ENCODE measurements around the gene EGFR. TPM values are rescaled to one million over a fixed set of nuclear protein-coding genes. Genes with fewer than 3 reads are reported as not detected.

The EGFR gene
- total and polyA plus RNA-seq, 2 experiments from 2014 or later, result 0.51 to 0.57 TPM

DNA sequence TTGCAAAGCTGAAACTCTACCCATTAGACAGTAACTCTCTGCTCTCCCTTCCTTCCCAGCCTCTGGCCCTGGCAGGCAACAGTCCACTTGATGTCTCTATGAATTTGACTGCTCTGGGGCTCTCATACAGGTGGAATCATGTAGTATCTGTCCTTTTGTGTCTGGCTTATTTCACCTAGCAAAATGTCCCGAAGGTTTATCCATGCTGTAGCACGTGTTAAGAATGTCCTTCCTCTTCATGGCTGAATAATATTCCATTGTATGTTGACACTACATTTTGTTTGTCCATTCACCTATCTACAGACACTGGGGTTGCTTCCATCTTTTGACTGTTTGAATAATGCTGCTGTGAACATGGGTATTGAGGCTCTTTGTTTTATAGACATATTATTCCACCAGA, 128.9 kb downstream of the EGFR start:
- no peak for DNase-seq (ENCODE audit: low read depth in 1 of 2, low spot score in 1 of 2)
- Histone ChIP-seq H3K4me1 (ENCODE audit: low read depth) (no peaks in the 10 kb centered on the region), H3K36me3 (no peaks in the 10 kb centered on the region), H3K9me3 (ENCODE audit: low read depth) (no peaks in the 10 kb centered on the region), H3K27me3 (no peaks in the 10 kb centered on the region), H3K27ac (no peak overlapping the region), H3K4me3 (no peak overlapping the region)
- TF ChIP-seq, protein P1, sequence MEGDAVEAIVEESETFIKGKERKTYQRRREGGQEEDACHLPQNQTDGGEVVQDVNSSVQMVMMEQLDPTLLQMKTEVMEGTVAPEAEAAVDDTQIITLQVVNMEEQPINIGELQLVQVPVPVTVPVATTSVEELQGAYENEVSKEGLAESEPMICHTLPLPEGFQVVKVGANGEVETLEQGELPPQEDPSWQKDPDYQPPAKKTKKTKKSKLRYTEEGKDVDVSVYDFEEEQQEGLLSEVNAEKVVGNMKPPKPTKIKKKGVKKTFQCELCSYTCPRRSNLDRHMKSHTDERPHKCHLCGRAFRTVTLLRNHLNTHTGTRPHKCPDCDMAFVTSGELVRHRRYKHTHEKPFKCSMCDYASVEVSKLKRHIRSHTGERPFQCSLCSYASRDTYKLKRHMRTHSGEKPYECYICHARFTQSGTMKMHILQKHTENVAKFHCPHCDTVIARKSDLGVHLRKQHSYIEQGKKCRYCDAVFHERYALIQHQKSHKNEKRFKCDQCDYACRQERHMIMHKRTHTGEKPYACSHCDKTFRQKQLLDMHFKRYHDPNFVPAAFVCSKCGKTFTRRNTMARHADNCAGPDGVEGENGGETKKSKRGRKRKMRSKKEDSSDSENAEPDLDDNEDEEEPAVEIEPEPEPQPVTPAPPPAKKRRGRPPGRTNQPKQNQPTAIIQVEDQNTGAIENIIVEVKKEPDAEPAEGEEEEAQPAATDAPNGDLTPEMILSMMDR (IDR thresholded peaks at IDR 0.05; ENCODE audit: low read depth, low read length), result no peak

DNA sequence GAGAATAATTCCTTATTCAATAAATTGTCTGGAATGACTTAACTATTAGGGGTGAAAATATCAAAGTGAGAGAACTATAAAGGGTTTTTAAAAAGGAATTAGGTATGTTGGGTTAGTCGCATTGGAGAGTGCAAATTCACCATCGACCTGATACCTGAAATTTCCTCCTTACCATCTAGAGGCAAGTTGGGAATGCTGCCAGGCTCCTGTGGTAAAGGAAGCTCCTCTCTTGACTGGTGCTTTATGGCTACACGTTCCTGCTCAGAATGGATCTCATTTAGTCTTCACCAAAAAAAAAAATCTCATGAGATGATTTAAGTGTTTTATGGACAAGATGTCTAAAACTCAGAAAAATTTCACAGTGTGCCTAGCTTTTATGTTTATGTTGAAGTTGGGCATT, 129.8 kb downstream of the EGFR start:
- Histone ChIP-seq H3K27ac (no peak overlapping the region), H3K9me3 (ENCODE audit: low read depth) (no peaks in the 10 kb centered on the region), H3K36me3 (no peaks in the 10 kb centered on the region), H3K27me3 (no peaks in the 10 kb centered on the region), H3K4me1 (ENCODE audit: low read depth) (no peaks in the 10 kb centered on the region), H3K4me3 (no peak overlapping the region)
- no peak for DNase-seq (ENCODE audit: low read depth in 1 of 2, low spot score in 1 of 2)
- TF ChIP-seq, protein P1 (IDR thresholded peaks at IDR 0.05; ENCODE audit: low read depth, low read length), result no peak

DNA sequence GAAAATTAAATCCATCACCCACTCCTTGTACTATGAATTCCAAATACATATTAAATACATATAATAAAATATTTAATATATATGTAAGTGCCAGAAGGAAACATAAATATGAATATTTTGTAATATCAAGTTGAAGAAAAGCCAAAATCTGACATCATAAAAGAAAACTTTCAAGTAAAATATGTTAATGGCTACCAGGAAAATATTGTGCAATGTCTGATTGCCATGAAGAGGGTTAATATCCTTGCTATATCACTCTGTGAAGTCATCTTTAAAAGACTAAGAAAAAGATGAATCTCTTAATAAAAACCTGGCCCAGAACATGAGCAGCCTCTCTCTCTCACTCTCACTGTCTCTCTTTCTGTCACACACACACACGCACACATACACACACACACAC, 130.2 kb downstream of the EGFR start:
- no peak overlapping the region for H3K27ac ChIP-seq
- no peaks in the 10 kb centered on the region for H3K4me1 ChIP-seq (ENCODE audit: low read depth)
- peak in 1 of 2 donors; percentile 31 for DNase-seq (ENCODE audit: low read depth in 1 of 2, low spot score in 1 of 2)
- no peaks in the 10 kb centered on the region for H3K27me3 ChIP-seq
- no peaks in the 10 kb centered on the region for H3K9me3 ChIP-seq (ENCODE audit: low read depth)
- no peaks in the 10 kb centered on the region for H3K36me3 ChIP-seq
- TF ChIP-seq, protein P1 (IDR thresholded peaks at IDR 0.05; ENCODE audit: low read depth, low read length), result no peak
- H3K4me3 ChIP-seq, result no peak overlapping the region

DNA sequence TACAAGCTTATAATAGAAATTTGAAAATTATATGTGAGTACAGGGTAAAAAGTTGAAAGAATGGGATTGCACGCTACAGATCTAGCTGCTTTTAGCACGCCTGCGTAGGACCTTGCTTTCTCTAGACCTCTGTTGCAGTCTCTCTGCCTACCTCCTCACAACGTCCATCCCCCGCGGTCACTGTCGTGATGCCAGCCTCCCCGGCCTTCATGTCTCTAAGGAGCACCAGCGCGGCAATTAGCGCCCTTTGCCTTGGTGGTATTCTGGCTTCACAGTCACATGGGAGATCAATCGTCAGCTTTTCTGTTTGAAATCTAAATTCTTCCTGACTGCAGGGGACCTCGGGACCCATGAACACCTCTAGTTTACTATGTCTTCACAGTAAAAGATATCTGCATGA, 131.3 kb downstream of the EGFR start:
- H3K27me3 ChIP-seq, result no peaks in the 10 kb centered on the region
- H3K4me1 ChIP-seq (ENCODE audit: low read depth), result no peaks in the 10 kb centered on the region
- no peak overlapping the region for H3K27ac ChIP-seq
- no peak overlapping the region for H3K4me3 ChIP-seq
- TF ChIP-seq, protein P1 (IDR thresholded peaks at IDR 0.05; ENCODE audit: low read depth, low read length), result no peak
- DNase-seq (ENCODE audit: low read depth in 1 of 2, low spot score in 1 of 2), result no peak
- H3K36me3 ChIP-seq, result no peaks in the 10 kb centered on the region
- no peaks in the 10 kb centered on the region for H3K9me3 ChIP-seq (ENCODE audit: low read depth)

DNA sequence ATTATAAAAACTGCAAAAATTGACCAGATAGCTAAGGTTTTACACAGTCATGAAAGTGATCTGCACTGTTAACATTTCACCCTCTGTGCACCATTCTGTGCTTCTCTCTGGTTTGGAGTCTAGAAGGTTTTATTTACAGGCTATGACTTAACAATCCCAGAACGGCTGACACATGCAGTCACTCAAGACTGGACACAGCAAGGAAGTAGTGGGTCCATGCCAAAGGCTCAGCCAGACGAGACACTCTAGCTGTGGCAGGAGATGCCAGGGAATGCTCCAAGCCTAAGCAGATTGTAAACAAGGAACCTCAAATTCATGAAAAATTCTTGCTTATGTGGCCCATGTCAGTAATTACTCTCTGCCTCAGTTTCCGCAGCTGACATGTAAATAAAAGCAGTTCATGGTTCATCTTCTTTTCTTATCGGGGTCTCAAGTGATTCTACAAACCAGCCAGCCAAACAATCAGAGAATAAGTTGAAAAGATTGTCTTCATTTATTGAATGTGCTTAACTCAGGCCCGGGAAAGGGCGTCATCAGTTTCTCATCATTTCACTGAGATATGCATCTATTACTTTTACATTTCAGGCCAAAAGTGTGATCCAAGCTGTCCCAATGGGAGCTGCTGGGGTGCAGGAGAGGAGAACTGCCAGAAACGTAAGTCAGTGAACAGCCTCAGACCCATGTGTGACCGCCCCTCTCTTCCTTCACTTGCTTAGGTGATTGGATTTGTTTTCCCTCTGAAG, 132.1 kb downstream of the EGFR start:
- H3K4me3 ChIP-seq, result no peak overlapping the region
- no peak overlapping the region for H3K27ac ChIP-seq
- H3K27me3 ChIP-seq, result no peaks in the 10 kb centered on the region
- TF ChIP-seq, protein P1 (IDR thresholded peaks at IDR 0.05; ENCODE audit: low read depth, low read length), result no peak
- no peak for DNase-seq (ENCODE audit: low read depth in 1 of 2, low spot score in 1 of 2)
- no peaks in the 10 kb centered on the region for H3K9me3 ChIP-seq (ENCODE audit: low read depth)
- H3K36me3 ChIP-seq, result no peaks in the 10 kb centered on the region
- no peaks in the 10 kb centered on the region for H3K4me1 ChIP-seq (ENCODE audit: low read depth)

All from cardiac muscle cell (in vitro differentiated cells and primary cell).